CD4-positive, alpha-beta memory T cell (primary cell): ENCODE data around the gene UNC50. TPM values are rescaled to one million over a fixed set of nuclear protein-coding genes. Genes with fewer than 3 reads are reported as not detected.

ENCODE experiments used
- CTCF ChIA-PET: fragments of 350-600 bp; sonication (Branson Sonifier 250); formaldehyde crosslinking; loops from one replicate; lab custom pipeline; 2021; ENCODE audit warnings: inconsistent platforms; ENCODE audit not compliant: partially characterized antibody; lab: Charles Lee
- POLR2A ChIA-PET: fragments of 350-600 bp; sonication (Branson Sonifier 250); formaldehyde crosslinking; loops from one replicate; lab custom pipeline; 2021; ENCODE audit not compliant: partially characterized antibody; lab: Charles Lee
- DNase-seq, 5 donors: peaks; one replicate each; pipeline versions ENCODE4 v3.0.0 to v3.0.0-alpha.2; 2020 to 2022; ENCODE audit warnings: mixed read lengths in 1 of 5
- H3K27ac ChIP-seq: one replicate; pipeline ENCODE4 v1.7.0; 2013; ENCODE audit warnings: low read depth, low read length
- H3K27me3 ChIP-seq: 2 replicates; pipeline ENCODE4 v1.7.0; 2013; ENCODE audit warnings: mild to moderate bottlenecking, low read length, moderate library complexity; ENCODE audit not compliant: insufficient read depth
- H3K36me3 ChIP-seq: 2 replicates; pipeline ENCODE4 v1.7.0; 2013; ENCODE audit warnings: mild to moderate bottlenecking, low read length, moderate library complexity; ENCODE audit not compliant: insufficient read depth
- H3K4me1 ChIP-seq: 2 replicates; pipeline ENCODE4 v1.7.0; 2013; ENCODE audit warnings: mild to moderate bottlenecking, low read length, moderate library complexity; ENCODE audit not compliant: insufficient read depth
- H3K4me3 ChIP-seq, 2 donors: one replicate each; pipeline ENCODE4 v1.7.0; 2013; ENCODE audit warnings: low read length in 2 of 2, mild to moderate bottlenecking in 1 of 2
- H3K9me3 ChIP-seq, 2 donors: one replicate each; pipeline ENCODE4 v1.7.0; 2013; ENCODE audit warnings: low read length in 2 of 2, control low read depth in 1 of 2; ENCODE audit not compliant: control insufficient read depth in 1 of 2
- H3K27ac Mint-ChIP-seq, 7 donors: one replicate each; pipeline ENCODE4 v1.8.0; 2020 to 2021; ENCODE audit warnings: mixed read lengths in 7 of 7, mild to moderate bottlenecking in 6 of 7, inconsistent platforms in 3 of 7, moderate library complexity in 3 of 7
- H3K27me3 Mint-ChIP-seq, 2 donors: one replicate each; pipeline ENCODE4 v1.8.0; 2020 to 2021; ENCODE audit warnings: mixed read lengths in 2 of 2
- H3K36me3 Mint-ChIP-seq, 2 donors: one replicate each; pipeline ENCODE4 v1.8.0; 2020 to 2021; ENCODE audit warnings: mixed read lengths in 2 of 2, inconsistent platforms in 1 of 2, mild to moderate bottlenecking in 1 of 2
- H3K4me1 Mint-ChIP-seq, 4 donors: one replicate each; pipeline ENCODE4 v1.8.0; 2020 to 2021; ENCODE audit warnings: mixed read lengths in 4 of 4, mild to moderate bottlenecking in 1 of 4
- H3K4me3 Mint-ChIP-seq, 8 donors: one replicate each; pipeline ENCODE4 v1.8.0; 2020 to 2021; ENCODE audit warnings: mixed read lengths in 8 of 8, mild to moderate bottlenecking in 7 of 8, moderate library complexity in 6 of 8, inconsistent platforms in 3 of 8
- H3K9me3 Mint-ChIP-seq, 8 donors: one replicate each; pipeline ENCODE4 v1.8.0; 2020 to 2021; ENCODE audit warnings: mixed read lengths in 8 of 8, mild to moderate bottlenecking in 5 of 8, inconsistent platforms in 3 of 8, moderate library complexity in 1 of 8
- intact Hi-C: fragments of 100-400 bp; cut with micrococcal nuclease; formaldehyde crosslinking; loops from one replicate; pipeline ENCODE4 v1.15.1; 2023
- polyA plus RNA-seq, 2 donors: library from polyadenylated mRNA; unstranded; fragments of 300-500 nt; fragmentation: Illumina TruSeq; gene quantifications; one replicate each; pipeline ENCODE4 v1.2.3, GENCODE V29; 2021
- total RNA-seq, 2 experiments: library from RNA; stranded (reverse); gene quantifications; one replicate each; pipeline ENCODE4 v1.2.3, GENCODE V29; 2021

Gene UNC50
- total and polyA plus RNA-seq, 4 experiments from 2014 or later, result 41.8 to 48.8 (median 45.4) TPM

DNA sequence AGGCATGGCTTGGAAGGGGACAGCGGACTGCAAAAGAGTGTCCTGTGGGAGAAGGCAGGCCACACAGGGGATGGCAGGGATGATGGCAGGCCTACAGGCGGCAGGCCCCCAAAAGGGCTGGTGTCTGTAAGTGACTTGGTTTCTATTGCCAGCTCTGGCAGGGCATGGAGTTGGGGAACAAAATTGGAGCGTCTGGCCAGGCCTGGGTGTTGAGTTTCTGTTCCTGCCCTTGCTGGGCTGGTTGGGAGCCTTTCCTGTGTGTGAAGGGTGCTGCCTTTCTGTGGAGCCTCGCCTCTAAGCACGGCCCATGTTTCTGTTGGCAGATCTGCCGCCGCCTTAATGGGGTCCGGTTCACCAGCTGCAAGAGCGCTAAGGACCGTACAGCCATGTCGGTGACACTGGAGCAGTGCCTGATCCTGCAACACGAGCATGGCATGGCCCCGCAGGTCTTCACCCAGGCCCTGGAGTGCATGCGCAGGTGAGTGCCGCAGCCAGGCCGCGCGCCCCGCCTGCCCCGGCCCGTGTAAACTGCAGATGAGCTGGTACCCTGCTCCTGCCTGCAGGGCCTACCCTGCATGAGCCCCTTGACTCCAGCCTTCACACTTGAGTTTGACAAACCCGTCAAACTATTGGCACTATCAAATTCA lies 31.6 kb upstream of the UNC50 start:
- Histone ChIP-seq H3K9me3 (no peaks in the 10 kb centered on the region), H3K4me3 (no peak overlapping the region), H3K36me3 (peaks cover 88% of the 10 kb centered on the region), H3K27me3 (no peaks in the 10 kb centered on the region), H3K27ac (no peak overlapping the region), H3K4me1 (no peaks in the 10 kb centered on the region)
- Mint-ChIP-seq H3K4me1 (peaks cover 0 to 1% (median 0%) of the 10 kb centered on the region in 4 donors), H3K9me3 (no peaks in the 10 kb centered on the region), H3K36me3 (peaks cover 55 to 83% of the 10 kb centered on the region in 2 donors), H3K4me3 (no peak overlapping the region), H3K27ac (peak overlapping the region in 2 of 7 donors; percentile 29 to 70), H3K27me3 (no peaks in the 10 kb centered on the region)
- ChIA-PET CTCF (no interaction called here), POLR2A (no interaction called here)
- no peak for DNase-seq
- intact Hi-C loops, result no loop called here

DNA sequence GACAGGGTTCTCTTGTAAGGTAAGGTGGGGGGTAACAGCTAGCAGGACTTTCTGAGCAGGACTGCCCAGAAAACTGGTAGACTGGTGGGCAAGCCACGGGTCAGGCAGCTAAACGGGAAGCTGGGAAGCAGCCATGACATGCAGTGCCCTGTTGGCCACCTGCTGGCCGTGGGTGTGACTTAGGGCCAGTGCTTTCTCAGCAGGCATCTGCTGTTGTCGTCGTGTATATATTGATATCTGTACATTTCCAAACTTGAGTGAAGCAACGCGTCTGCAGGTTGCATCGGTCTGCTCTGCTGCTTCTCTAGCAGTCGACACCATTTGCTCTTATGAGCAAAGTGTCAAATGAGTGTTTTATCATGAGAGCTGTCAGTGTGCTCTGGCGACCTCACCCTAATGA lies 31.1 kb upstream of the UNC50 start:
- Mint-ChIP-seq H3K27me3 (no peaks in the 10 kb centered on the region), H3K36me3 (peaks cover 56 to 84% of the 10 kb centered on the region in 2 donors), H3K27ac (peak overlapping the region in 4 of 7 donors; percentile 11 to 46 (median 30)), H3K4me3 (no peak overlapping the region), H3K4me1 (peaks cover 0 to 1% (median 0%) of the 10 kb centered on the region in 4 donors), H3K9me3 (no peaks in the 10 kb centered on the region)
- Histone ChIP-seq H3K4me3 (no peak overlapping the region), H3K4me1 (no peaks in the 10 kb centered on the region), H3K27me3 (no peaks in the 10 kb centered on the region), H3K27ac (no peak overlapping the region), H3K36me3 (peaks cover 88% of the 10 kb centered on the region), H3K9me3 (no peaks in the 10 kb centered on the region)
- intact Hi-C loops, result no loop called here
- POLR2A ChIA-PET, result no interaction called here
- DNase-seq, result no peak
- CTCF ChIA-PET, result interaction anchor here (1.3 kb wide), 1 partner anchor 72 kb away, joined by 3 read pairs; no protein-coding TSS in a partner anchor

DNA sequence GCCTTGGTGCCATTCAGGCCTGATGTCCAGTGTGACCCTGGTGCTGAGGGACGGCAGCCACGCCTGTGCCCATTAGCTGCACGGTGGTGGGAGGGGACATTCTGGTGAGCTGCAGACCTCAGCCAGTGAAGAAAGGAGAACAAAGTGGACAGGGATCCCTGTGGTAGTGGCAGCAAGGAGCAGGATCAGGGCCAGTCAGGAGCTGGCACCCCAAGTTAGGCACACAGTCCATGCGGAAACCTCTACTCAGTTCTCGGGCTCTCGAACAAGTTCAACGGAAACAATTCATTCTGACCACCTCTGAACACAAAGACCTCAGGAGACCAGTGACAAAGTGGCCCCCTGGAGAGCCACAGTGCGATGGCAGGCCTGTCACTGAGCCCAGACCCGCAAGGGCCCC lies 30.2 kb upstream of the UNC50 start:
- ChIA-PET CTCF (interaction anchor here (1.3 kb wide), 1 partner anchor 71 kb away, joined by 3 read pairs; no protein-coding TSS in a partner anchor), POLR2A (no interaction called here)
- peaks cover 86% of the 10 kb centered on the region for H3K36me3 ChIP-seq
- Mint-ChIP-seq H3K4me1 (peaks cover 0 to 2% (median under 1%) of the 10 kb centered on the region in 4 donors), H3K9me3 (no peaks in the 10 kb centered on the region), H3K27ac (no peak overlapping the region), H3K4me3 (no peak overlapping the region), H3K27me3 (no peaks in the 10 kb centered on the region), H3K36me3 (peaks cover 54 to 82% of the 10 kb centered on the region in 2 donors)
- no peaks in the 10 kb centered on the region for H3K9me3 ChIP-seq
- intact Hi-C loops, result no loop called here
- no peaks in the 10 kb centered on the region for H3K4me1 ChIP-seq
- no peak for DNase-seq
- H3K27me3 ChIP-seq, result no peaks in the 10 kb centered on the region
- no peak overlapping the region for H3K27ac ChIP-seq
- H3K4me3 ChIP-seq, result no peak overlapping the region

DNA sequence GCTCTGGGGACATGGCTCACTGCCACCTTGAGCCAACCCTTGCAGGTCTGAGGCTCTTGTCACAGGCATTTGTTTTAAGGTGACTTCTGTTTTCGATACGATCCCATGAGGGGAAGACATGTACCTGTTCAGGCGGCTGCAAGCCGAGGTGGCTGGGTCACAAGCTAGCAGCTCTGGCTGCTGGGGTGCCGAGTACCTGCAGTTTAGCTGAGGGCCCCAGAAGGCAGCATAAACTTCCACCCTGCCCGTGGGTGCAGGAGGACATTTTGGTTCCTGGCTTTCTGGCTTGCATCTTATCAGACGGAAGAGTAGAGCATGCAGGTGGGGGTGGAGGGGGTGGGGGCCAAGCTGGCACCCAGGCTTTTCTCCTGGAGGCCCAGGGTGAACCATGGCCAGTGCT lies 28.5 kb upstream of the UNC50 start:
- no peaks in the 10 kb centered on the region for H3K27me3 Mint-ChIP-seq
- no peak overlapping the region for H3K4me3 ChIP-seq
- CTCF ChIA-PET, result interaction anchor here (1.3 to 1.8 kb wide), 3 partner anchors 11 to 167 kb away, joined by 3 to 7 read pairs (median 4); no protein-coding TSS in a partner anchor
- H3K27ac Mint-ChIP-seq, result no peak overlapping the region
- no peaks in the 10 kb centered on the region for H3K9me3 ChIP-seq
- no peaks in the 10 kb centered on the region for H3K4me1 ChIP-seq
- peaks cover 88% of the 10 kb centered on the region for H3K36me3 ChIP-seq
- H3K9me3 Mint-ChIP-seq, result no peaks in the 10 kb centered on the region
- no peaks in the 10 kb centered on the region for H3K27me3 ChIP-seq
- POLR2A ChIA-PET, result no interaction called here
- intact Hi-C loops, result no loop called here
- H3K4me3 Mint-ChIP-seq, result no peak overlapping the region
- H3K36me3 Mint-ChIP-seq, result peaks cover 62 to 81% of the 10 kb centered on the region in 2 donors
- H3K27ac ChIP-seq, result no peak overlapping the region
- peaks cover 0 to 3% (median under 1%) of the 10 kb centered on the region in 4 donors for H3K4me1 Mint-ChIP-seq
- DNase-seq, result no peak

DNA sequence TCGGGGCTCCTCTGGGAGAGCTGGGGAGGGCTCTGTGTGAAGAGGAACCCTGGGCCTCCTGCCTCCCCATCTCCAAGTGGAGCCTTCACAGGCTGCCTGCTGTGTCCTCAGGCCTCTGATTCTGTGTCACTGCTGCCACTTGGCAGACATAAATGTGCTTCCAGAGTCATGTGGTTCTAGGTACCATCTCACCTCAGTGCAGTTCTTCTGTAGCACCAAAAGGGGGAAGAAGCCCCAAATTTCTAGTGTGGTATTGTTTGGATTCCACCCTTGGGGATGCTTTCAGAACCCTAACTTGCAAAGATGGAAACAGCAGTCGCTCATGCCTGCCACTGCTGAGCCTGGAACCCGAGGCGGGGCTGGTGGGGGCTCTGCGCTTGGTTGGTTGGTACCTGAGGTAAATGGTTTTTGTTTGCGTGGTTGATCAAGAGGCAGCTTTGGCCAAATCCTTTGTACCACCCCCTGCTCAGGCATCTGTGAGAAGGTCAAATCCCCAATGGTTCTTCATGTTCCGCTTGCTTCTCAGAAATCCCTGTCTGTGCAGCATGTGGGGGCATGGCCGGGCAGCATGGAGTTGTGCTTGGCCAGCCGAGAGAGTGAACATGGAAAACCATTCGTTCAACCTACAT lies 27.6 kb upstream of the UNC50 start:
- Mint-ChIP-seq H3K36me3 (peaks cover 64 to 79% of the 10 kb centered on the region in 2 donors), H3K27me3 (no peaks in the 10 kb centered on the region), H3K27ac (peak overlapping the region in 4 of 7 donors; percentile 1 to 63 (median 10)), H3K4me3 (no peak overlapping the region), H3K9me3 (no peaks in the 10 kb centered on the region), H3K4me1 (peaks cover 0 to 3% (median under 1%) of the 10 kb centered on the region in 4 donors)
- H3K27me3 ChIP-seq, result no peaks in the 10 kb centered on the region
- CTCF ChIA-PET, result interaction anchor here (1.3 to 1.8 kb wide), 2 partner anchors 12 to 167 kb away, joined by 4 to 7 read pairs; no protein-coding TSS in a partner anchor
- no peak overlapping the region for H3K4me3 ChIP-seq
- peaks cover 86% of the 10 kb centered on the region for H3K36me3 ChIP-seq
- POLR2A ChIA-PET, result no interaction called here
- H3K9me3 ChIP-seq, result no peaks in the 10 kb centered on the region
- no peak overlapping the region for H3K27ac ChIP-seq
- no peak for DNase-seq
- H3K4me1 ChIP-seq, result no peaks in the 10 kb centered on the region
- intact Hi-C loops, result no loop called here

DNA sequence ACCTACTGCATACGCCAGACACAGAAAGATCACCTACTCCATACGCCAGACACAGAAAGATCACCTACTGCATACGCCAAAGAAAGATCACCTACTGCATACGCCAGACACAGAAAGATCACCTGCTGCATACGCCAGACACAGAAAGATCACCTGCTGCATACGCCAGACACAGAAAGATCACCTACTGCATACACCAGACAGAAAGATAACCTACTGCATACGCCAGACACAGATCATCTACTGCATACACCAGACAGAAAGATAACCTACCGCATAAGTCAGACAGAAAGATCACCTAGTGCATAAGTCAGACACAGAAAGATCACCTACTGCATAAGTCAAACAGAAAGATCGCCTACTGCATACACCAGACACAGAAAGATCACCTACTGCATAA lies 25.9 kb upstream of the UNC50 start:
- H3K4me1 ChIP-seq, result no peaks in the 10 kb centered on the region
- CTCF ChIA-PET, result no interaction called here

DNA sequence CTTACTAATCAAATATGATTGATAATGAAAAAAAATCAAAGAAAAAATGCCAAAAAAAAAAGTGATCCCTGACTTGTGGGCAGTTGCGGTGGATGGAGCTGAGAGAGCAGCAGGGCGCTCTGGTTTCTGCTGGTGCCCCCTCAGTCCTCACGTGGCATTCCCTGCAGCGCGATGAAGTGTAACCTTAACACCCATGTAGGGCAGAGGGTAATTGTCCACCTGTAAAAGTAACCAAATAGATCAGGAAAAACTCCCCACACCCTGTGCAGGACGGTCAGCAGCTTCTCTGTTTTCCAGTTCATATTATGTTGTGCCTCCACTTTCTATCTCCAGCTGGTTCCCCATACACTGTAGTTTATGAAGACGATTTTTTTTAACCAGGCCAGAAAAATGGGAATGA lies 25.1 kb upstream of the UNC50 start:
- ChIA-PET CTCF (interaction anchor here (1.0 kb wide), 1 partner anchor 15 kb away, joined by 3 read pairs; no protein-coding TSS in a partner anchor), POLR2A (no interaction called here)
- no peaks in the 10 kb centered on the region for H3K27me3 Mint-ChIP-seq
- H3K36me3 ChIP-seq, result peaks cover 80% of the 10 kb centered on the region
- H3K36me3 Mint-ChIP-seq, result peaks cover 57 to 79% of the 10 kb centered on the region in 2 donors
- intact Hi-C loops, result no loop called here
- H3K9me3 Mint-ChIP-seq, result no peaks in the 10 kb centered on the region
- H3K27ac Mint-ChIP-seq, result peak overlapping the region in 1 of 7 donors; percentile 58
- H3K27me3 ChIP-seq, result no peaks in the 10 kb centered on the region
- no peaks in the 10 kb centered on the region for H3K9me3 ChIP-seq
- no peak for DNase-seq
- no peak overlapping the region for H3K27ac ChIP-seq
- H3K4me3 ChIP-seq, result no peak overlapping the region
- no peak overlapping the region for H3K4me3 Mint-ChIP-seq
- H3K4me1 Mint-ChIP-seq, result peaks cover 0 to 3% (median under 1%) of the 10 kb centered on the region in 4 donors
- no peaks in the 10 kb centered on the region for H3K4me1 ChIP-seq

More for the DNA sequence above, 25.9 kb upstream of the UNC50 start:
- no peaks in the 10 kb centered on the region for H3K27me3 ChIP-seq
- Mint-ChIP-seq H3K27ac (peak overlapping the region in 2 of 7 donors; percentile 18 to 57), H3K36me3 (peaks cover 59 to 82% of the 10 kb centered on the region in 2 donors), H3K4me3 (no peak overlapping the region), H3K4me1 (peaks cover 0 to 3% (median 1%) of the 10 kb centered on the region in 4 donors), H3K27me3 (no peaks in the 10 kb centered on the region), H3K9me3 (no peaks in the 10 kb centered on the region)
- intact Hi-C loops, result no loop called here
- DNase-seq, result no peak
- POLR2A ChIA-PET, result no interaction called here
- no peak overlapping the region for H3K27ac ChIP-seq
- H3K9me3 ChIP-seq, result no peaks in the 10 kb centered on the region
- H3K4me3 ChIP-seq, result no peak overlapping the region
- H3K36me3 ChIP-seq, result peaks cover 81% of the 10 kb centered on the region
